GM21723 (cell line): Measurements from ENCODE around the gene CCNL2.
A peak's percentile ranks its signal among the peaks of the same experiment; 100 is the strongest.
"Not testable (repeated sequence)": the region's sequence is repeated elsewhere in the genome, so short reads cannot be mapped to it uniquely, and the experiment has no call there.

Experiments
- ATAC-seq: cut with Tn5 transposase; IDR thresholded peaks from one replicate; pipeline ENCODE4 v1.9.1; 2021; ENCODE audit warnings: mild to moderate bottlenecking, moderate library complexity; ENCODE audit not compliant: unreplicated experiment

Gene CCNL2

GRCh38 chr1:1399187-1399871 is at the start of gene CCNL2:
TSS of gene CCNL2 (minus strand) at chr1:1399335. CDS start at chr1:1399306, 29 bp downstream.
- peak; percentile 87 for ATAC-seq

GRCh38 chr1:1446631-1447030 is 47.5 kb upstream of the CCNL2 start:
- not testable (repeated sequence) for ATAC-seq

- no peak for ATAC-seq
Observed at GRCh38 chr1:1442069-1442770, 43.1 kb upstream of the CCNL2 start.

- no peak for ATAC-seq
Observed at GRCh38 chr1:1441002-1441888, 42.1 kb upstream of the CCNL2 start.

- no peak for ATAC-seq
Observed at GRCh38 chr1:1440262-1441001, 41.3 kb upstream of the CCNL2 start.

- no peak for ATAC-seq
Observed at GRCh38 chr1:1439546-1440261, 40.6 kb upstream of the CCNL2 start.

- ATAC-seq, result no peak
Observed at GRCh38 chr1:1438531-1439381, 39.6 kb upstream of the CCNL2 start.

- no peak for ATAC-seq
Observed at GRCh38 chr1:1437904-1438376, 38.8 kb upstream of the CCNL2 start.

- ATAC-seq, result no peak
Observed at GRCh38 chr1:1437033-1437903, 38.1 kb upstream of the CCNL2 start.

GRCh38 chr1:1436630-1437032 is 37.5 kb upstream of the CCNL2 start:
- no peak for ATAC-seq

- ATAC-seq, result no peak
Observed at GRCh38 chr1:1435911-1436629, 36.9 kb upstream of the CCNL2 start.

GRCh38 chr1:1435106-1435903 is 36.2 kb upstream of the CCNL2 start, which contains the start of gene VWA1:
TSS of gene VWA1 (plus strand) at chr1:1435690. CDS start at chr1:1435749, 59 bp downstream.
- no peak for ATAC-seq

- ATAC-seq, result no peak
Observed at GRCh38 chr1:1434824-1435105, 35.6 kb upstream of the CCNL2 start.

- ATAC-seq, result no peak
Observed at GRCh38 chr1:1434131-1434823, 35.1 kb upstream of the CCNL2 start.

- ATAC-seq, result no peak
Observed at GRCh38 chr1:1433804-1434130, 34.6 kb upstream of the CCNL2 start.
